Ascending aorta (tissue), 2 donors: Measurements from ENCODE around the gene GH2. TPM values are rescaled to one million over a fixed set of nuclear protein-coding genes. Genes with fewer than 3 reads are reported as not detected.
A peak's percentile ranks its signal among the peaks of the same experiment; 100 is the strongest.

Experiments
- DNase-seq, 2 donors: peaks; one replicate each; pipeline ENCODE4 v3.0.0-alpha.2; 2019; ENCODE audit warnings: low spot score in 2 of 2
- H3K27ac ChIP-seq, 2 donors: fragments of 200-600 bp; sonication (generic); one replicate each; pipeline ENCODE4 v1.5.1; 2016 to 2017; ENCODE audit warnings: mild to moderate bottlenecking in 1 of 2
- H3K27me3 ChIP-seq: fragments of 200-600 bp; sonication (generic); one replicate; pipeline ENCODE4 v1.5.1; 2017
- H3K36me3 ChIP-seq, 2 donors: fragments of 200-600 bp; sonication (generic); one replicate each; pipeline ENCODE4 v1.5.1; 2016
- H3K4me1 ChIP-seq, 2 donors: fragments of 200-600 bp; sonication (generic); one replicate each; pipeline ENCODE4 v1.5.1; 2016 to 2017; ENCODE audit warnings: mild to moderate bottlenecking in 1 of 2
- H3K4me3 ChIP-seq, 2 donors: fragments of 200-600 bp; sonication (generic); one replicate each; pipeline ENCODE4 v1.5.1; 2016 to 2017; ENCODE audit warnings: mild to moderate bottlenecking in 1 of 2
- H3K9me3 ChIP-seq, 2 donors: fragments of 200-600 bp; sonication (generic); one replicate each; pipeline ENCODE4 v1.5.1; 2016
- intact Hi-C: fragments of 100-400 bp; cut with DNase I; formaldehyde crosslinking; loops from one replicate; pipeline ENCODE4 v1.15.1; 2023
- total RNA-seq: library from RNA; depleted of rRNA; stranded (reverse); fragments of >200 nt; gene quantifications from one replicate; pipeline ENCODE4 v1.1.0, GENCODE V29; 2016
- TF ChIP-seq, protein P1 (sequence below), 3 experiments: fragments of 200-600 bp in 2 of 3; fragments of 450-650 bp in 1 of 3; sonication (generic) in 2 of 3; IDR thresholded peaks; one replicate each; pipeline ENCODE4 v1.5.1; 2016 to 2019; ENCODE audit warnings: antibody characterized with exemption in 3 of 3, mild to moderate bottlenecking in 1 of 3, moderate library complexity in 1 of 3

The GH2 gene
- total RNA-seq, 1 donor from 2014 or later: not detected

GRCh38 chr17:63838631-63839171, 43.0 kb downstream of the GH2 start:
- peaks cover 32 to 36% of the 10 kb centered on the region in 2 donors for H3K36me3 ChIP-seq
- peak overlapping the region; percentile 41 to 98 for H3K4me3 ChIP-seq
- peak overlapping the region; percentile 89 to 97 for H3K27ac ChIP-seq
- intact Hi-C loops: no loop called here
- H3K27me3 ChIP-seq: no peaks in the 10 kb centered on the region
- H3K4me1 ChIP-seq: peaks cover 31 to 47% of the 10 kb centered on the region in 2 donors
- TF ChIP-seq, protein P1, sequence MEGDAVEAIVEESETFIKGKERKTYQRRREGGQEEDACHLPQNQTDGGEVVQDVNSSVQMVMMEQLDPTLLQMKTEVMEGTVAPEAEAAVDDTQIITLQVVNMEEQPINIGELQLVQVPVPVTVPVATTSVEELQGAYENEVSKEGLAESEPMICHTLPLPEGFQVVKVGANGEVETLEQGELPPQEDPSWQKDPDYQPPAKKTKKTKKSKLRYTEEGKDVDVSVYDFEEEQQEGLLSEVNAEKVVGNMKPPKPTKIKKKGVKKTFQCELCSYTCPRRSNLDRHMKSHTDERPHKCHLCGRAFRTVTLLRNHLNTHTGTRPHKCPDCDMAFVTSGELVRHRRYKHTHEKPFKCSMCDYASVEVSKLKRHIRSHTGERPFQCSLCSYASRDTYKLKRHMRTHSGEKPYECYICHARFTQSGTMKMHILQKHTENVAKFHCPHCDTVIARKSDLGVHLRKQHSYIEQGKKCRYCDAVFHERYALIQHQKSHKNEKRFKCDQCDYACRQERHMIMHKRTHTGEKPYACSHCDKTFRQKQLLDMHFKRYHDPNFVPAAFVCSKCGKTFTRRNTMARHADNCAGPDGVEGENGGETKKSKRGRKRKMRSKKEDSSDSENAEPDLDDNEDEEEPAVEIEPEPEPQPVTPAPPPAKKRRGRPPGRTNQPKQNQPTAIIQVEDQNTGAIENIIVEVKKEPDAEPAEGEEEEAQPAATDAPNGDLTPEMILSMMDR (IDR thresholded peaks at IDR 0.05): peak in 1 of 3 experiments; percentile 4
- peak; percentile 80 to 96 for DNase-seq
- no peaks in the 10 kb centered on the region for H3K9me3 ChIP-seq

- intact Hi-C loops: no loop called here
- no peaks in the 10 kb centered on the region for H3K9me3 ChIP-seq
- TF ChIP-seq, protein P1 (IDR thresholded peaks at IDR 0.05): no peak
- peak overlapping the region; percentile 89 to 97 for H3K27ac ChIP-seq
- peaks cover 38 to 42% of the 10 kb centered on the region in 2 donors for H3K36me3 ChIP-seq
- DNase-seq: no peak
- H3K4me3 ChIP-seq: peak overlapping the region; percentile 41 to 98
- peaks cover 31 to 46% of the 10 kb centered on the region in 2 donors for H3K4me1 ChIP-seq
- no peaks in the 10 kb centered on the region for H3K27me3 ChIP-seq
Measured at GRCh38 chr17:63837962-63838600, 43.7 kb downstream of the GH2 start.

- intact Hi-C loops: no loop called here
- peaks cover 44 to 48% of the 10 kb centered on the region in 2 donors for H3K36me3 ChIP-seq
- H3K4me3 ChIP-seq: peak overlapping the region in 1 of 2 donors; percentile 98
- TF ChIP-seq, protein P1 (IDR thresholded peaks at IDR 0.05): no peak
- H3K9me3 ChIP-seq: no peaks in the 10 kb centered on the region
- H3K27me3 ChIP-seq: no peaks in the 10 kb centered on the region
- peak overlapping the region; percentile 89 to 97 for H3K27ac ChIP-seq
- H3K4me1 ChIP-seq: peaks cover 31 to 44% of the 10 kb centered on the region in 2 donors
- DNase-seq: no peak
Measured at GRCh38 chr17:63837480-63837879, 44.3 kb downstream of the GH2 start.

- peaks cover 31 to 44% of the 10 kb centered on the region in 2 donors for H3K4me1 ChIP-seq
- H3K27ac ChIP-seq: peak overlapping the region in 1 of 2 donors; percentile 97
- H3K9me3 ChIP-seq: no peaks in the 10 kb centered on the region
- no peak for DNase-seq
- peaks cover 51 to 55% of the 10 kb centered on the region in 2 donors for H3K36me3 ChIP-seq
- no peaks in the 10 kb centered on the region for H3K27me3 ChIP-seq
- TF ChIP-seq, protein P1 (IDR thresholded peaks at IDR 0.05): no peak
- intact Hi-C loops: no loop called here
- H3K4me3 ChIP-seq: no peak overlapping the region
Measured at GRCh38 chr17:63836811-63837210, 44.9 kb downstream of the GH2 start.

DNA sequence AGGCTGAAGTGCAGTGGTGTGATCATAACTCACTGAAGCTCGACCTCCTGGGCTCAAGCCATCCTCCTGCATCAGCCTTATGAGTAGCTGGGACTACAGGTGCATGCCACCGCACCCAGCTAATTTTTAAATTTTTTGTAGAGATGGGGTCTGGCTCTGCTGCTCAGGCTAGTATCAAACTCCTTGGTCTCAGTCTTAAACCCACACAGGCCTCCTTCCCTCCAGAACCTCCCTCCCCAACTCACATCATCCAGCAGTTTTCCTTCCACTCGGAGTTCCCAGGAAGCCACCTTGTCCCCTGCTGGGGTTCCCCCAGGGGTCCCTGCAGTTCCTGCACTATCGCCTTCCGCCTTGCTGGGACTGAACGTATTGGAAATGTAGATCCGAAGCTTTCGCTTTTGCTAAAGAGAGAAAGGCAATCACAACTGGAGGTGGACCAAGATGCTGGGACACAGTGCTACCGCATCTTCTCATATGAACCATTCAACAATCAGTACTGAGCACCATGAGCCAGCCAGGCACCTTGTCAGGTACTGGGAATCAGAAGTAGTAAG, 46.5 kb downstream of the GH2 start:
- H3K27ac ChIP-seq: no peak overlapping the region
- intact Hi-C loops: no loop called here
- H3K9me3 ChIP-seq: no peaks in the 10 kb centered on the region
- DNase-seq: no peak
- peaks cover 67 to 71% of the 10 kb centered on the region in 2 donors for H3K36me3 ChIP-seq
- TF ChIP-seq, protein P1 (IDR thresholded peaks at IDR 0.05): no peak
- peaks cover 21 to 32% of the 10 kb centered on the region in 2 donors for H3K4me1 ChIP-seq
- H3K4me3 ChIP-seq: no peak overlapping the region
- no peaks in the 10 kb centered on the region for H3K27me3 ChIP-seq
